K562 (cell line): ENCODE data around the gene TAS2R40. TPM values are rescaled to one million over a fixed set of nuclear protein-coding genes. Genes with fewer than 3 reads are reported as not detected.

Experiments used
- AFF1 ChIP-seq, 2 experiments: fragments of 450-650 bp; IDR thresholded peaks; 2 replicates each; pipeline ENCODE4 v1.6.1; 2018; ENCODE audit warnings: mild to moderate bottlenecking in 2 of 2, low read depth in 1 of 2; ENCODE audit not compliant: partially characterized antibody in 2 of 2
- BMI1 ChIP-seq: fragments of 150-350 bp; IDR thresholded peaks from 2 replicates; pipeline ENCODE4 v1.6.1; 2014; ENCODE audit warnings: low read length
- CBX5 ChIP-seq: IDR thresholded peaks from 2 replicates; pipeline ENCODE4 v1.6.1; 2014; ENCODE audit warnings: low read depth, borderline replicate concordance
- E2F6 ChIP-seq, 2 experiments: IDR thresholded peaks; 2 replicates each; pipeline ENCODE4 v1.6.1; 2011; ENCODE audit warnings: borderline replicate concordance in 1 of 2, control low read depth in 1 of 2, low read depth in 1 of 2, low read length in 1 of 2, mild to moderate bottlenecking in 1 of 2, mixed read lengths in 1 of 2, moderate library complexity in 1 of 2; ENCODE audit not compliant: insufficient read depth in 1 of 2, insufficient read length in 1 of 2, poor library complexity in 1 of 2, severe bottlenecking in 1 of 2; ENCODE audit errors: extremely low read depth in 1 of 2
- JUNB ChIP-seq: fragments of 450-650 bp; formaldehyde crosslinking; conservative IDR thresholded peaks from 2 replicates; pipeline ENCODE4 v1.4.0; 2020; ENCODE audit warnings: mild to moderate bottlenecking
- KDM1A ChIP-seq, 2 experiments: fragments of 450-650 bp; IDR thresholded peaks; 2 replicates each; pipeline ENCODE4 v1.6.1; 2016; ENCODE audit warnings: mild to moderate bottlenecking in 2 of 2
- MBD2 ChIP-seq: sonication (generic); IDR thresholded peaks from 2 replicates; pipeline ENCODE4 v1.6.1; 2016; ENCODE audit warnings: low read depth, borderline replicate concordance
- MYC ChIP-seq, 2 experiments: fragments of 250-450 bp in 1 of 2; sonication (Bioruptor Pico) in 1 of 2; IDR thresholded peaks; 2 replicates each; pipeline versions ENCODE4 v1.5.1 to v1.6.1; 2012 to 2021; ENCODE audit warnings: low read depth in 2 of 2, borderline replicate concordance in 1 of 2, improper control_type of control experiment in 1 of 2, low read length in 1 of 2, mild to moderate bottlenecking in 1 of 2, moderate library complexity in 1 of 2
- PHTF2 ChIP-seq: fragments of 250-450 bp; sonication (Bioruptor Pico); IDR thresholded peaks from 2 replicates; pipeline ENCODE4 v1.5.0; 2021; ENCODE audit warnings: mild to moderate bottlenecking
- PURB ChIP-seq: sonication (generic); formaldehyde crosslinking; IDR thresholded peaks from 2 replicates; pipeline ENCODE4 v1.9.0; 2021; ENCODE audit warnings: low read depth, mild to moderate bottlenecking, missing genetic modification reagents
- SMAD2 ChIP-seq: fragments of 150-350 bp; IDR thresholded peaks from 2 replicates; pipeline ENCODE4 v1.6.1; 2014; ENCODE audit warnings: low read depth, mild to moderate bottlenecking, low read length
- TFE3 ChIP-seq: fragments of 450-650 bp; formaldehyde crosslinking; IDR thresholded peaks from 2 replicates; pipeline ENCODE4 v1.4.0; 2020; ENCODE audit warnings: mild to moderate bottlenecking, mixed read lengths
- ZBTB49 ChIP-seq: sonication (generic); formaldehyde crosslinking; IDR thresholded peaks from 2 replicates; pipeline ENCODE4 v1.8.0; 2022; ENCODE audit warnings: missing genetic modification reagents, mild to moderate bottlenecking, borderline replicate concordance
- ZNF41 ChIP-seq: fragments of 250-450 bp; sonication (Bioruptor Pico); conservative IDR thresholded peaks from 2 replicates; pipeline ENCODE4 v1.4.0; 2020; ENCODE audit warnings: mild to moderate bottlenecking
- ZNF740 ChIP-seq, 3 experiments: fragments of 200-800 bp in 1 of 3; sonication (Bioruptor generic) in 1 of 3; sonication (generic) in 1 of 3; formaldehyde crosslinking in 1 of 3; IDR thresholded peaks; 2 replicates each; pipeline versions ENCODE4 v1.6.1 to v1.8.0; 2016 to 2022; ENCODE audit warnings: mild to moderate bottlenecking in 2 of 3, missing compliant biosample characterization in 2 of 3, missing genetic modification characterization in 2 of 3, missing genetic modification reagents in 1 of 3
- ZZZ3 ChIP-seq: fragments of 450-650 bp; IDR thresholded peaks from 2 replicates; pipeline ENCODE4 v1.6.1; 2016; ENCODE audit warnings: antibody characterized with exemption, mild to moderate bottlenecking, moderate library complexity
- polyA plus RNA-seq, 8 experiments: library from polyadenylated mRNA; depleted of rRNA in 4 of 8; stranded (reverse) in 5 of 8; unstranded in 3 of 8; fragments of >200 nt; fragmentation: Nextera tagmentation in 2 of 8; fragmentation: Illumina TruSeq in 1 of 8; extraction: Ambion mirVana in 2 of 8; extraction: Trizol in 1 of 8; gene quantifications; 2 replicates each; pipeline versions ENCODE4 v1.2.1 to v1.2.3, GENCODE V29; 2011 to 2014; ENCODE audit warnings: inconsistent platforms in 1 of 8, missing spikeins in 1 of 8
- total RNA-seq, 7 experiments: library from RNA; depleted of rRNA in 6 of 7; stranded (reverse); fragments of >200 nt in 6 of 7; fragmentation: Illumina TruSeq in 2 of 7; extraction: Trizol in 2 of 7; gene quantifications; 2 replicates each; pipeline versions ENCODE4 v1.2.1 to v1.2.3, GENCODE V29; 2011 to 2021; ENCODE audit warnings: low replicate concordance in 1 of 7

The TAS2R40 gene
- total and polyA plus RNA-seq, 9 of the 15 experiments (the other 6 are each of a cell fraction or from before 2014, with no cell fraction given), result not detected

GRCh38 chr7:143258831-143259230, 37.0 kb downstream of the TAS2R40 start (continued):
- TF ChIP-seq AFF1 (IDR thresholded peaks at IDR 0.05; ENCODE audit: low read depth in 1 of 2, partially characterized antibody in 2 of 2) (no peak), E2F6 (IDR thresholded peaks at IDR 0.05; ENCODE audit: borderline replicate concordance in 1 of 2, extremely low read depth in 1 of 2, insufficient read depth in 1 of 2, insufficient read length in 1 of 2, low read depth in 1 of 2, low read length in 1 of 2, poor library complexity in 1 of 2, severe bottlenecking in 1 of 2) (no peak), ZNF740 (CRISPR knock-in tag; IDR thresholded peaks at IDR 0.05) (no peak), ZNF740 (tag; IDR thresholded peaks at IDR 0.05) (0 out of 4 replicates have a peak, but pooled peaks of 1 of the 2 experiments have one; percentile 12), ZBTB49 (CRISPR knock-in tag) (no peak), PHTF2 (CRISPR knock-in tag) (no peak), MYC (IDR thresholded peaks at IDR 0.05; ENCODE audit: low read depth, low read length) (0 out of 2 replicates have a peak, but pooled peaks have one; percentile 29), MYC (CRISPR knock-in tag; IDR thresholded peaks at IDR 0.05; ENCODE audit: borderline replicate concordance, low read depth) (no peak), JUNB (CRISPR knock-in tag) (no peak), BMI1 (no peak), ZNF41 (CRISPR knock-in tag) (no peak), MBD2 (no peak), SMAD2 (no peak), PURB (no peak), TFE3 (CRISPR knock-in tag) (no peak), ZZZ3 (no peak), KDM1A (IDR thresholded peaks at IDR 0.05) (no peak), CBX5 (no peak)
